ENCODE results near the gene INSC. TPM values are rescaled to one million over a fixed set of nuclear protein-coding genes. Genes with fewer than 3 reads are reported as not detected.

The INSC gene
- total RNA-seq, 2 experiments from 2014 or later, result not detected

DNA sequence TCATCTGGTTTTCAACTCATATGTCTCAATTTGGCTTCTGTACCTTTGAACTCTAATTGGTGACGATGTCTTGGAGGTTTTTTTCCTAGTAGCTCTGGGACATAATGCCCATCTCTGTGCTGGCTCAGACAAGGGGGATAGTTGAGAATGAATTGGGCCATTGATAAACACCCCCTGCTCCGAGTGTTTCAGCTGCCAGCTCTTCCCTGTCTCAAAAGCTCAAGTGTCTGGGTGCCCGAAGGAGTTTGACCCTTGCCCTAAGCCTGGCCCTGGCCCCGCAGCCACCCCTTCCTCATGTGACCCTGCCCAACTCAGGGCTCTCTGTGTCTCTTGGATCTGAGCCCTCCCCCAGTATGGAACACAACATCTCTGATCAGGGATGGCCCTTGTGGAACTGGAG, 3.0 kb downstream of the INSC start:
- ChIA-PET CTCF (interaction anchor here (1.3 kb wide), 1 partner anchor 17 kb away, joined by 4 read pairs; no protein-coding TSS in a partner anchor), POLR2A (interaction anchor here (0.6 kb wide), 1 partner anchor 94 kb away, joined by 4 read pairs; no protein-coding TSS in a partner anchor)
- ATAC-seq (ENCODE audit: poor library complexity) (no peak), DNase-seq (no peak)
- H3K27me3 ChIP-seq (ENCODE audit: control insufficient read depth in 1 of 2, insufficient read depth in 2 of 2, low read length in 2 of 2), result peaks cover 36 to 50% of the 10 kb centered on the region in 2 experiments
- H3K4me1 ChIP-seq (ENCODE audit: insufficient read depth, low read length), result peaks cover 3% of the 10 kb centered on the region
- no peak overlapping the region for H3K27ac ChIP-seq (ENCODE audit: low read depth in 1 of 2, low read length in 2 of 2)
- intact Hi-C loops (cut with DNase I, micrococcal nuclease), result no loop called here
- H3K36me3 ChIP-seq (ENCODE audit: insufficient read depth, low read length), result no peaks in the 10 kb centered on the region
- no peak overlapping the region for H3K4me3 Mint-ChIP-seq
- no peaks in the 10 kb centered on the region for H3K9me3 ChIP-seq (ENCODE audit: control insufficient read depth in 1 of 2, insufficient read depth in 1 of 2, low read length in 2 of 2)
- no peaks in the 10 kb centered on the region for H3K36me3 Mint-ChIP-seq (ENCODE audit: low read depth)
- H3K27ac Mint-ChIP-seq, result no peak overlapping the region
- H3K9me3 Mint-ChIP-seq, result no peaks in the 10 kb centered on the region
- H3K27me3 Mint-ChIP-seq, result peaks cover 73% of the 10 kb centered on the region
- H3K4me3 ChIP-seq (ENCODE audit: low read length), result no peak overlapping the region
- H3K4me1 Mint-ChIP-seq (ENCODE audit: low read depth), result peaks cover 16% of the 10 kb centered on the region
- TF ChIP-seq, protein P1, sequence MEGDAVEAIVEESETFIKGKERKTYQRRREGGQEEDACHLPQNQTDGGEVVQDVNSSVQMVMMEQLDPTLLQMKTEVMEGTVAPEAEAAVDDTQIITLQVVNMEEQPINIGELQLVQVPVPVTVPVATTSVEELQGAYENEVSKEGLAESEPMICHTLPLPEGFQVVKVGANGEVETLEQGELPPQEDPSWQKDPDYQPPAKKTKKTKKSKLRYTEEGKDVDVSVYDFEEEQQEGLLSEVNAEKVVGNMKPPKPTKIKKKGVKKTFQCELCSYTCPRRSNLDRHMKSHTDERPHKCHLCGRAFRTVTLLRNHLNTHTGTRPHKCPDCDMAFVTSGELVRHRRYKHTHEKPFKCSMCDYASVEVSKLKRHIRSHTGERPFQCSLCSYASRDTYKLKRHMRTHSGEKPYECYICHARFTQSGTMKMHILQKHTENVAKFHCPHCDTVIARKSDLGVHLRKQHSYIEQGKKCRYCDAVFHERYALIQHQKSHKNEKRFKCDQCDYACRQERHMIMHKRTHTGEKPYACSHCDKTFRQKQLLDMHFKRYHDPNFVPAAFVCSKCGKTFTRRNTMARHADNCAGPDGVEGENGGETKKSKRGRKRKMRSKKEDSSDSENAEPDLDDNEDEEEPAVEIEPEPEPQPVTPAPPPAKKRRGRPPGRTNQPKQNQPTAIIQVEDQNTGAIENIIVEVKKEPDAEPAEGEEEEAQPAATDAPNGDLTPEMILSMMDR (IDR thresholded peaks at IDR 0.05), result no peak

DNA sequence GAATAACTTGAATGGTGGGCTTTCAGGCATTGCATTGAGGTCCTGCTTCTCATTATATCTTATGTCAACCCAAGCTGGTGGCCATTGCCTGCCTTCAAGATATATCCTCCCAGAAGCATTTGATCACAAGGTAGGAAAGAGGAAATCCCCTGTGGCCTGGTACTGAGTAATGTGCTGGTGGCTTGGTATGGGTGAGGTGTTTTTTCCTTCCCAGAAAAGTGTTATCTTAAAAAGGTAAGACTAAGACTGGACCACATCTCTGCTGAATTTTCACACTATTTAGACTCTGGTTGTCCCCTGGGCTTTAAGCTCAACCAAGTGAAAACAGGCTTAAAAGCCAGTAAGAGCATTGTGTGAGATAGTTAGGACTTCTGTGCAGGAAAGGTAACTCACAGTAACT, 3.7 kb downstream of the INSC start:
- ChIA-PET CTCF (interaction anchor here (1.3 kb wide), 1 partner anchor 17 kb away, joined by 4 read pairs; no protein-coding TSS in a partner anchor), POLR2A (no interaction called here)
- intact Hi-C loops (cut with DNase I, micrococcal nuclease), result no loop called here
- no peaks in the 10 kb centered on the region for H3K9me3 ChIP-seq (ENCODE audit: control insufficient read depth in 1 of 2, insufficient read depth in 1 of 2, low read length in 2 of 2)
- H3K27me3 Mint-ChIP-seq, result peaks cover 74% of the 10 kb centered on the region
- H3K36me3 Mint-ChIP-seq (ENCODE audit: low read depth), result no peaks in the 10 kb centered on the region
- peaks cover 36 to 50% of the 10 kb centered on the region in 2 experiments for H3K27me3 ChIP-seq (ENCODE audit: control insufficient read depth in 1 of 2, insufficient read depth in 2 of 2, low read length in 2 of 2)
- peaks cover 3% of the 10 kb centered on the region for H3K4me1 ChIP-seq (ENCODE audit: insufficient read depth, low read length)
- no peaks in the 10 kb centered on the region for H3K36me3 ChIP-seq (ENCODE audit: insufficient read depth, low read length)
- DNase-seq (no peak), ATAC-seq (ENCODE audit: poor library complexity) (no peak)
- H3K4me1 Mint-ChIP-seq (ENCODE audit: low read depth), result peaks cover 12% of the 10 kb centered on the region
- H3K27ac Mint-ChIP-seq, result no peak overlapping the region
- H3K27ac ChIP-seq (ENCODE audit: low read depth in 1 of 2, low read length in 2 of 2), result no peak overlapping the region
- no peak overlapping the region for H3K4me3 ChIP-seq (ENCODE audit: low read length)
- no peaks in the 10 kb centered on the region for H3K9me3 Mint-ChIP-seq
- H3K4me3 Mint-ChIP-seq, result no peak overlapping the region
- TF ChIP-seq, protein P1 (IDR thresholded peaks at IDR 0.05), result no peak

DNA sequence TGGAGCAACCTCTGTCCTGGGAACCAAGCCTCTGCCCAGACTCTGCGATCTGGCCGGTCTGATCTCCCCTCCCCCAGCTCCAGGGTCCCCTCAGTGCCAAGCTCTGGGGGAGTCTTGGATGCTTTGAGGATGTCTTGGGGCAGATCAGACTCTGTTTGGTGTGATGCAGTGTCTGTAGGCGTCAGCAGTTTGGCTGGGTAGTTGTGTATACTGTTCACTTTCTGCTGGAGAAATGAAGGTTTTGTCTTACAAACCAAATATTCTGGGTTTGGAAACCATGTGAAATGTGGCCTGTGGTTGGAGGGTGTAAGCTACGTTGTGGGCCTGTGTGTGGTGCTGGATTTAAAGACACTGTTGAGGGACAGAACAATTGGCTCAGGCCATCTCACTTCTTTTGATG, 4.6 kb downstream of the INSC start:
- H3K27ac ChIP-seq (ENCODE audit: low read depth in 1 of 2, low read length in 2 of 2), result no peak overlapping the region
- no peaks in the 10 kb centered on the region for H3K4me1 ChIP-seq (ENCODE audit: insufficient read depth, low read length)
- H3K27me3 ChIP-seq (ENCODE audit: control insufficient read depth in 1 of 2, insufficient read depth in 2 of 2, low read length in 2 of 2), result peaks cover 35 to 50% of the 10 kb centered on the region in 2 experiments
- H3K4me3 ChIP-seq (ENCODE audit: low read length), result no peak overlapping the region
- ATAC-seq (ENCODE audit: poor library complexity) (no peak), DNase-seq (no peak)
- intact Hi-C loops (cut with DNase I, micrococcal nuclease), result no loop called here
- no peaks in the 10 kb centered on the region for H3K9me3 ChIP-seq (ENCODE audit: control insufficient read depth in 1 of 2, insufficient read depth in 1 of 2, low read length in 2 of 2)
- H3K4me1 Mint-ChIP-seq (ENCODE audit: low read depth), result peaks cover 5% of the 10 kb centered on the region
- TF ChIP-seq, protein P1 (IDR thresholded peaks at IDR 0.05), result no peak
- ChIA-PET POLR2A (no interaction called here), CTCF (no interaction called here)
- H3K9me3 Mint-ChIP-seq, result no peaks in the 10 kb centered on the region
- H3K36me3 Mint-ChIP-seq (ENCODE audit: low read depth), result no peaks in the 10 kb centered on the region
- no peak overlapping the region for H3K4me3 Mint-ChIP-seq
- no peaks in the 10 kb centered on the region for H3K36me3 ChIP-seq (ENCODE audit: insufficient read depth, low read length)
- peaks cover 68% of the 10 kb centered on the region for H3K27me3 Mint-ChIP-seq
- H3K27ac Mint-ChIP-seq, result no peak overlapping the region
